ENCODE measurements around the gene GLMN. TPM values are rescaled to one million over a fixed set of nuclear protein-coding genes. Genes with fewer than 3 reads are reported as not detected.
"Not testable (repeated sequence)": the region's sequence is repeated elsewhere in the genome, so short reads cannot be mapped to it uniquely, and the experiment has no call there.

Gene GLMN
- total RNA-seq, 1 donor from 2014 or later, result 29.7 TPM

DNA sequence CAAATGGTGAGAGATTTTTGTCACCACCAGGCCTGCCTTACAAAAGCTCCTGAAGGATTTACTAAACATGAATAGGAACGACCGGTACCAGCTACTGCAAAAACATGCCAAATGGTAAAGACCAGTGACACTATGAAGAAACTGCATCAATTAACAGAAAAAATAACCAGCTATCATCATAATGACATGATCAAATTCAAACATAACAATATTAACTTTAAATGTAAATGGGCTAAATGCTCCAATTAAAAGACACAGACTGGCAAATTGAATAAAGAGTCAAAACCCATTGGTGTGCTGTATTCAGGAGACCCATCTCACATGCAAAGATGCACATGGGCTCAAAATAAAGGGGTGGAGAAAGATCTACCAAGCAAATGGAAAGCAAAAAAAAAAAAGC, 17.4 kb downstream of the GLMN start:
- Mint-ChIP-seq H3K36me3 (ENCODE audit: low read depth) (peaks cover 75% of the 10 kb centered on the region), H3K4me1 (ENCODE audit: low read depth) (peaks cover 31% of the 10 kb centered on the region)
- H3K4me3 Mint-ChIP-seq; H3K27ac Mint-ChIP-seq; H3K27me3 Mint-ChIP-seq (ENCODE audit: insufficient read depth); H3K9me3 Mint-ChIP-seq; DNase-seq (ENCODE audit: low spot score); intact Hi-C loops (cut with micrococcal nuclease): not testable (repeated sequence)

DNA sequence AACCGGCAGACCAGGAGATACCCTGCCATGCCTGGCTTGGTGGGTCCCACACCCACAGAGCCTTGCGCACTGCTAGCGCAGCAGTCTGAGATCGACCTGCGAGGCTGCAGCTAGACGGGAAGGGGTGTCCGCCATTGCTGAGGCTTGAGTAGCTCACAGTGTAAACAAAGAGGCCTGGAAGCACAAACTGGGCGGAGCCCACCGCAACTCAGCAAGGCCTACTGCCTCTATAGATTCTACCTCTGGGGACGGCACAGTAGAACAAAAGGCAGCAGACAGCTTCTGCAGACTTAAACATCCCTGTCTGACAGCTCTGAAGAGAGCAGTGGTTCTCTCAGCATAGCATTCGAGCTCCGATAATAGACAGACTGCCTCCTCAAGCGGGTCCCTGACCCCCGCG, 19.0 kb downstream of the GLMN start:
- H3K27ac Mint-ChIP-seq; H3K4me3 Mint-ChIP-seq; H3K9me3 Mint-ChIP-seq; DNase-seq (ENCODE audit: low spot score); H3K27me3 Mint-ChIP-seq (ENCODE audit: insufficient read depth); intact Hi-C loops (cut with micrococcal nuclease): not testable (repeated sequence)
- peaks cover 36% of the 10 kb centered on the region for H3K4me1 Mint-ChIP-seq (ENCODE audit: low read depth)
- H3K36me3 Mint-ChIP-seq (ENCODE audit: low read depth), result peaks cover 75% of the 10 kb centered on the region

DNA sequence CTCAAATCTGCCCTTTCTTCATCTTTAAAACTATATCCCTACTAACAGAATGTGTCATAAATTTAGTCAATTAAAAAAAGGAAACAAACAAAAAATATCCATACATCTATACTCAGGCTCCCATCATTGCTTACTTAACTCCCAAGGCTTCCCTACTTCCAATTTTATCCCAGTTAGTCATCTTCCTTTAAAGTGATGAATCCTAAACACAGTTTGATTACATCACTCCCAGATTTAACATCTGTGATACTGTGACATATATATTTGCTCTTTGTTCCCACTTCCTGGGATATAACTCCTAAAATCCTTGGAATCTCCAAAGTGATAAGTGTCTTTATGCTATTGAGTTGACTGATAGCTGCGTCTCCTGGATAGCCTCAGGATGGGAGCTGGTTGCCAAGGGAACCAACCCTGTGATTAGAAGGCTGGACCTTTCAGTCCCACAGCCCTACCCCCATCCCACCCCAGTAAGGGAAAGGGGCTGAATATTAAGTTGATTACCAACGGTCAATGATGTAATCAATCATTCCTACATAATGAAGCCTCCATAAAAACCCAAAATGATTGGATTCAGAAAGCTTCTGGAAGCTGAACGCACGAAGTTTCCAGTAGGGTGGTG, 21.6 kb downstream of the GLMN start:
- DNase-seq (ENCODE audit: low spot score), result no peak
- no peaks in the 10 kb centered on the region for H3K27me3 Mint-ChIP-seq (ENCODE audit: insufficient read depth)
- no peak overlapping the region for H3K27ac Mint-ChIP-seq
- peaks cover 26% of the 10 kb centered on the region for H3K4me1 Mint-ChIP-seq (ENCODE audit: low read depth)
- H3K9me3 Mint-ChIP-seq, result peaks cover 3% of the 10 kb centered on the region
- H3K4me3 Mint-ChIP-seq, result no peak overlapping the region
- intact Hi-C loops (cut with micrococcal nuclease), result no loop called here
- peaks cover 58% of the 10 kb centered on the region for H3K36me3 Mint-ChIP-seq (ENCODE audit: low read depth)

DNA sequence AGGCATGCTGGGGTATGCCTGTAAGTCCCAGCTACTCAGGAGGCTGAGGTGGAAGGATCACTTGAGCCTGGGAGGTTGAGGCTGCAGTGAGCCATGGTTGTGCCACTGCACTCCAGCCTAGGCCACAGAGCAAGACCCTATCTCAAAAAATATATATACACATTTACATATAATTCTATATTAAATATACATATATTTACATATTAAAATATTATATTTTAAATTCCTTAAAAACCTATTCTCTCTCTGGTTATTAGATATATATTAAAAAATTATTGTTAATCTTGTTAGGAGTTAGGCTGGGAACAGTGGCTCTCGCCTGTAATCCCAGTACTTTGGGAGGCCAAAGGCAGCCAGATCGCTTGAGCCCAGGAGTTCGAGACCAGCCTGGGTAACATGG, 22.7 kb downstream of the GLMN start:
- no peak overlapping the region for H3K27ac Mint-ChIP-seq
- H3K9me3 Mint-ChIP-seq, result no peaks in the 10 kb centered on the region
- DNase-seq (ENCODE audit: low spot score), result no peak
- H3K36me3 Mint-ChIP-seq (ENCODE audit: low read depth), result peaks cover 51% of the 10 kb centered on the region
- H3K4me3 Mint-ChIP-seq, result no peak overlapping the region
- H3K27me3 Mint-ChIP-seq (ENCODE audit: insufficient read depth), result no peaks in the 10 kb centered on the region
- peaks cover 14% of the 10 kb centered on the region for H3K4me1 Mint-ChIP-seq (ENCODE audit: low read depth)
- intact Hi-C loops (cut with micrococcal nuclease), result no loop called here

DNA sequence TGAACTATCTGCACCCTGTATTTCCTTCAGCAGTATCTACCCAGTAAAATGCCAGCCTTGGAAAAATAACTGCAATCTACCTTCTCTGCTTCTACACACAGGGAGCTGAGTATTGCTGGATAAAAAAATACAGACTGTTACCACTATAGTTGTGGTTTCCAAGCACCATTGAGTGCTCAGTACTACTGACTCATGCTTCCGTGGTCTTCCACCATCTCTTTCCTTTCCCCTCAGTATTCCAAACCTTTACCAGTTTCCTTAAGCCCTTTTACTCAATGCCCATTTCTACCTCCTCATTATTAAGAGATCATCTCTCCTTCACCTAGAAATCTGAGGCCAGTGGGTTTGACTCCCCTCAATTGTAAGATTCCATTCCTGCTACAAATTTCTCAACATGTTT, 23.8 kb downstream of the GLMN start:
- H3K9me3 Mint-ChIP-seq, result no peaks in the 10 kb centered on the region
- H3K36me3 Mint-ChIP-seq (ENCODE audit: low read depth), result peaks cover 41% of the 10 kb centered on the region
- peaks cover 7% of the 10 kb centered on the region for H3K4me1 Mint-ChIP-seq (ENCODE audit: low read depth)
- H3K4me3 Mint-ChIP-seq, result no peak overlapping the region
- DNase-seq (ENCODE audit: low spot score), result no peak
- H3K27me3 Mint-ChIP-seq (ENCODE audit: insufficient read depth), result no peaks in the 10 kb centered on the region
- intact Hi-C loops (cut with micrococcal nuclease), result no loop called here
- no peak overlapping the region for H3K27ac Mint-ChIP-seq

DNA sequence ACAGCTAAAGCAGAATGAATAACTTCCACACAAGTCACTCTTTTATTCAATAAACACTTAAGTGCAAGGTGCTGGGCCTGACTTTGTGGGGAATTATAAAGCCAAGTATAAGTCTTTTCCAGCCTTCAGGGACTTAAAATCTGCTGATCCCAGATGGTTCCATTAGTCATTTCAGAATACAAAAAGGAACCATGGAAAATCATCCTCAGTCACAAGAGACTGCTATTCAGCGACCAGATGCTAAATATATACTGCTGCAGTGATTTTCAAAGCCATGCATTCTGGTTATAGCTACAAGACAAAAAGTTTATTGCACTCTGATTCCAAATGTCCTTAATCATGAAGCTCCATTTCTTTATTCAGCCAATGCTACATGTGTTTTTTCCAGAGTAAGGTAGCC, 25.7 kb downstream of the GLMN start:
- H3K36me3 Mint-ChIP-seq (ENCODE audit: low read depth), result peaks cover 42% of the 10 kb centered on the region

DNA sequence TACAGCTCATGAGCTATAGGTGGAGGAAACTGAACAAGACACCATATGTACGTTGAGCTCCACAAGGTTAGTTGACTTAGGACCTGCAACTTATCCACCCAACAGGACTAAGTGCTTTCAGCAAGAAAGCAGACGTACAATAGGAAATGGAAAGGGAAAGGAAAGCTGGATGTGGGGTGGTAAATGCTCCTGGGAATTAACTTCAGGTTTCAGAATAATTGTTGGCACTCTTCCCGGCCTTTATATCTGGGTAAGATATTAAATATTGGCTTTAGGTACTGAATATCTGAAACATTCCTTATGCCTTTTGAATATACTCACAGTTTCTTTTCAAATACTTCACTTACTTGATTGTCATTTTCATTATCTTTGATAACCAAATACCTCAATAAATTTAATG, 36.3 kb downstream of the GLMN start:
- intact Hi-C loops (cut with micrococcal nuclease), result no loop called here
- Mint-ChIP-seq H3K27ac (no peak overlapping the region), H3K9me3 (no peaks in the 10 kb centered on the region), H3K4me3 (no peak overlapping the region), H3K36me3 (ENCODE audit: low read depth) (peaks cover 38% of the 10 kb centered on the region), H3K27me3 (ENCODE audit: insufficient read depth) (no peaks in the 10 kb centered on the region), H3K4me1 (ENCODE audit: low read depth) (no peaks in the 10 kb centered on the region)
- DNase-seq (ENCODE audit: low spot score), result no peak

More for the DNA sequence above, 25.7 kb downstream of the GLMN start:
- Mint-ChIP-seq H3K27me3 (ENCODE audit: insufficient read depth) (no peaks in the 10 kb centered on the region), H3K27ac (no peak overlapping the region), H3K4me1 (ENCODE audit: low read depth) (peaks cover 7% of the 10 kb centered on the region), H3K4me3 (no peak overlapping the region), H3K9me3 (no peaks in the 10 kb centered on the region)
- DNase-seq (ENCODE audit: low spot score), result no peak
- intact Hi-C loops (cut with micrococcal nuclease), result no loop called here

DNA sequence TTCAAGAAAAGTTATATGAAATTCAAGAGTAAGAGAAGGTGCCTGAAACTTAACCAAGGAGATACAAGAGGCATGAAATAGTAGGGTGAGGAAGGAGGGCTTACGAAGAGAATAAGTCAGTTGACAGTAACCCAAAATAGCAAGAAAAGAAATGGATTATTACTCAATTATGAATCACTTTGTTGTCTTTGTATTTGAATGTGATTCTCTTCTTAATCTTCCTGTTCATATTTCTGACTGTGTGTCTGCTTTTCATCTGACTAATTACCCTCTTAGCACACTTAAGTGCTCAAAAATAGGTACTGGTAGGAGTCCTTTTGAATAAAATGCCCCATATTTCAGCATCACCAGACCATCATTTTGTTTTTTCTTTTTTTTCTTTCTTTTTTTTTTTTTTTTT, 39.4 kb downstream of the GLMN start:
- Mint-ChIP-seq H3K27ac (no peak overlapping the region), H3K9me3 (peaks cover 13% of the 10 kb centered on the region), H3K36me3 (ENCODE audit: low read depth) (peaks cover 61% of the 10 kb centered on the region), H3K4me3 (no peak overlapping the region), H3K27me3 (ENCODE audit: insufficient read depth) (no peaks in the 10 kb centered on the region), H3K4me1 (ENCODE audit: low read depth) (peaks cover 10% of the 10 kb centered on the region)
- DNase-seq (ENCODE audit: low spot score), result no peak
- intact Hi-C loops (cut with micrococcal nuclease), result no loop called here

DNA sequence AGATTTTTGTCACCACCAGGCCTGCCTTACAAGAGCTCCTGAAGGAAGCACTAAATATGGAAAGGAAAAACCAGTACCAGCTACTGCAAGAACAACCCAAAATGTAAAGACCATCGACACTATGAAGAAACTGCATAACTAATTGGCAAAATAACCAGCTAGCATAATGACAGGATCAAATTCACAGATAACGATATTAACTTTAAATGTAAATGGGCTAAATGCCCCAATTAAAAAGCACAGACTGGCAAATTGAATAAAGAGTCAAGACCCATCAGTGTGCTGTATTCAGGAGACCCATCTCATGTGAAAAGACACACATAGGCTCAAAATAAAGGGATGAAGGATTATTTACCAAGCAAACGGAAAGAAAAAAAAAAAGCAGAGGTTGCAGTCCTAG, 44.1 kb downstream of the GLMN start:
- Mint-ChIP-seq H3K4me1 (ENCODE audit: low read depth) (peaks cover 11% of the 10 kb centered on the region), H3K9me3 (peaks cover 13% of the 10 kb centered on the region), H3K36me3 (ENCODE audit: low read depth) (peaks cover 58% of the 10 kb centered on the region)
- H3K27me3 Mint-ChIP-seq (ENCODE audit: insufficient read depth); H3K4me3 Mint-ChIP-seq; DNase-seq (ENCODE audit: low spot score); intact Hi-C loops (cut with micrococcal nuclease); H3K27ac Mint-ChIP-seq: not testable (repeated sequence)

DNA sequence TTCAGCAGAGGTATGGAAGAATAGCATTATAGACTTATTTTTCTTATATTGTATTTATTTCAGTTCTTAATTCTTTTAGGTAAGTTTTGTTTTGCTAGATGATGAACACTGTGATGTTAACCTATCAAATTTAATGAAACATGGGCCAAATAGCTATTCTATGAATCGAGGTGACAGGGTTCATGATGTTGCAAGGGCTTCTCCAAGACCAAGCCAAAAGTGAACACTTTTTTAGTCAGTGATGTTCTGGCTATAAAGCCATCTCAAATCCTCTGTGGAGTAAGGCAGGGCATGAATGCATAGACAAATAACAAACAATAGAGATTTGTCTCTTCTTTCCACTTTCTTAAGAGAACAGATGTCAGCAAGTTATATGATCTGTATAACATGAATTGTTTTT, 54.4 kb downstream of the GLMN start:
- H3K4me1 Mint-ChIP-seq (ENCODE audit: low read depth), result peaks cover under 1% of the 10 kb centered on the region
- H3K36me3 Mint-ChIP-seq (ENCODE audit: low read depth), result peaks cover 12% of the 10 kb centered on the region
- no peak overlapping the region for H3K4me3 Mint-ChIP-seq
- H3K27me3 Mint-ChIP-seq (ENCODE audit: insufficient read depth), result no peaks in the 10 kb centered on the region
- H3K27ac Mint-ChIP-seq, result no peak overlapping the region
- no peaks in the 10 kb centered on the region for H3K9me3 Mint-ChIP-seq
- intact Hi-C loops (cut with micrococcal nuclease), result no loop called here
- DNase-seq (ENCODE audit: low spot score), result no peak

DNA sequence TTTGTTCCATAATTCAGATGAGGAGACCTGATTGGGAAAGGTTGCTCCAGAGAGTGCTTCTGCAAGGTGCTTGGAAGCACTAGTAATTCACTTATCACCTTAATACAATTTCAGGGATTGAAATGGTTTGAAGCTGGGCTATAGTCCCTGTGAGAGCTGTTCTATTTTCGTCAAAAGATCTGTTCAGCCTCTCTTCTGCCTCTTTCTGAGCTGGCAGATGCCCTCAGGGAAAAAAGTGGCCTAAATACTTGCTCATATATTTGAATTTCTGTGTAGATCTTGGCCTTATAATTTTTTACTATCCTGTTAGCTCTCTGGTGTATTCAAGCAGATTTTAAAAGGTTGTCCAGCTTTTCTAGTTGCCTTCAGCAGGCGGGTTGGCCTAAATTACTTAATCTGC, 58.8 kb downstream of the GLMN start:
- H3K4me1 Mint-ChIP-seq (ENCODE audit: low read depth), result no peaks in the 10 kb centered on the region
- H3K27ac Mint-ChIP-seq, result no peak overlapping the region
- peaks cover 2% of the 10 kb centered on the region for H3K36me3 Mint-ChIP-seq (ENCODE audit: low read depth)
- no peak overlapping the region for H3K4me3 Mint-ChIP-seq
- peaks cover 3% of the 10 kb centered on the region for H3K27me3 Mint-ChIP-seq (ENCODE audit: insufficient read depth)
- intact Hi-C loops (cut with micrococcal nuclease), result no loop called here
- DNase-seq (ENCODE audit: low spot score), result no peak
- H3K9me3 Mint-ChIP-seq, result no peaks in the 10 kb centered on the region

DNA sequence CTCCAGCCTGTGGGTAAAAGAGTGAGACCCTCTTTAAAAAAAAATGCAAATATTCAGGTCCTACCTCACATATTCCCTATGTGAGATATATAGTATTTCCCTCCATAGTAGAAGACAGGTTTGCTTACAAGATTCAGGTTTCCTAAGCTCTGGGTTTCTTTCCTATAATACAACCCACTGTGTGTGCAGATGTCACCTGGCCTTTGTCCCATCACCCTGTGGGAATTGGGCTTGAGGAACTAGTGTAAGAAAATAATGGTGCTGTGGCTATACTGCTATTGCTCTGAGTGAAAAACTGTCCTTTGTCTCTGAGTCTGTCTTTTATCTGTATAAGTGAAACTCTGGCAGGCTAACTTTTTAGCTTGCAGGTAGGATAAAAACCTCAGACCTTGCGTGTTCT, 68.1 kb downstream of the GLMN start:
- Mint-ChIP-seq H3K36me3 (ENCODE audit: low read depth) (no peaks in the 10 kb centered on the region), H3K27ac (no peak overlapping the region), H3K4me3 (no peak overlapping the region), H3K4me1 (ENCODE audit: low read depth) (no peaks in the 10 kb centered on the region), H3K9me3 (no peaks in the 10 kb centered on the region), H3K27me3 (ENCODE audit: insufficient read depth) (peaks cover 4% of the 10 kb centered on the region)
- intact Hi-C loops (cut with micrococcal nuclease), result no loop called here
- no peak for DNase-seq (ENCODE audit: low spot score)

DNA sequence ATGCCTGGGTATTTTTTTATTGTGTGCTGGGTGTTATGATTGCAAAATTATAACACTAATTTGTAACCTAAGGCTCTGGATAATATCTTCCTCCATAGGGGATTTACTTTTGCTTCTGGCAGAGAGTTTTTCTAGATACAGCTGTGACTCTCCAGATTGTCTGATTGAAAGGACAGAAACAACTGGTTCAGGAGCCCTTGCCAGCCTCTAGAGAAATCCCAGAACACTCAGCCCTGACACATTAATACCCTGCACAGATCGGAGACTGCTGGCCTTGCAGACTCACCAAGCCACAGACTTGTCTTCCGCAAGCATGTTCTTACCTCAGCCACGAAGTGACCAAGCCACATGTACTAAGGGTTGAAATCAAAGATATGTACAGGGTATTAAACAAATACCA, 70.4 kb downstream of the GLMN start:
- H3K36me3 Mint-ChIP-seq (ENCODE audit: low read depth), result no peaks in the 10 kb centered on the region
- H3K27ac Mint-ChIP-seq, result no peak overlapping the region
- intact Hi-C loops (cut with micrococcal nuclease), result no loop called here

DNA sequence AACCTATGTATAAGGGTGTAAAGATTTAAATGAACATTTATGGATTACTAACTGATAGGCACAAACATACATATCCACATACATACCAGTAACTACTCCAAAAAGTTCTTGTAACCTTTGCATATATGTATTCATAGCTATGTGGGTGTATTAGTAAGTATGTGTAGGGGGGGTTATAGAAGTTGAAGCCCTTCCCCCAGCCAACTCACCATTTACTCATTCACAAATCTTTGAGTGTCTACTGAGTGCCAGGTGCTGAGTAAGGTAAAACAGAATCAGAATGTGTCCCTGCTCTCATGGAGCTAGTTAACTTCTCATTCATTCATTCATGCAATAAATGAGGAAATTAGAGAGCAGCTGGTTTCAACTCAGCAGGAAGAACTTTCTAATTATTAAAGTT, 79.8 kb downstream of the GLMN start:
- Mint-ChIP-seq H3K4me1 (ENCODE audit: low read depth) (no peaks in the 10 kb centered on the region), H3K9me3 (no peaks in the 10 kb centered on the region), H3K36me3 (ENCODE audit: low read depth) (no peaks in the 10 kb centered on the region), H3K27ac (no peak overlapping the region), H3K27me3 (ENCODE audit: insufficient read depth) (no peaks in the 10 kb centered on the region), H3K4me3 (no peak overlapping the region)
- no peak for DNase-seq (ENCODE audit: low spot score)
- intact Hi-C loops (cut with micrococcal nuclease), result no loop called here

More for the DNA sequence above, 70.4 kb downstream of the GLMN start:
- Mint-ChIP-seq H3K27me3 (ENCODE audit: insufficient read depth) (peaks cover 4% of the 10 kb centered on the region), H3K4me1 (ENCODE audit: low read depth) (no peaks in the 10 kb centered on the region), H3K4me3 (no peak overlapping the region), H3K9me3 (no peaks in the 10 kb centered on the region)
- DNase-seq (ENCODE audit: low spot score), result no peak

Data from activated T-helper 1 cell treated with anti-CD3 and anti-CD28 coated beads, Interleukin-12 subunit alpha, Interleukin-12 subunit beta, Interleukin-2, Interleukin-4 antibody, amounts not matched to agents 30 ng/mL and 10 ng/mL and 1 ng/mL, durations not matched to agents 14 hours and 24 hours and 36 hours (primary cell).